ENCODE results near the gene ZNF138.
"Not testable (repeated sequence)": the region's sequence is repeated elsewhere in the genome, so short reads cannot be mapped to it uniquely, and the experiment has no call there.

The ZNF138 gene

DNA sequence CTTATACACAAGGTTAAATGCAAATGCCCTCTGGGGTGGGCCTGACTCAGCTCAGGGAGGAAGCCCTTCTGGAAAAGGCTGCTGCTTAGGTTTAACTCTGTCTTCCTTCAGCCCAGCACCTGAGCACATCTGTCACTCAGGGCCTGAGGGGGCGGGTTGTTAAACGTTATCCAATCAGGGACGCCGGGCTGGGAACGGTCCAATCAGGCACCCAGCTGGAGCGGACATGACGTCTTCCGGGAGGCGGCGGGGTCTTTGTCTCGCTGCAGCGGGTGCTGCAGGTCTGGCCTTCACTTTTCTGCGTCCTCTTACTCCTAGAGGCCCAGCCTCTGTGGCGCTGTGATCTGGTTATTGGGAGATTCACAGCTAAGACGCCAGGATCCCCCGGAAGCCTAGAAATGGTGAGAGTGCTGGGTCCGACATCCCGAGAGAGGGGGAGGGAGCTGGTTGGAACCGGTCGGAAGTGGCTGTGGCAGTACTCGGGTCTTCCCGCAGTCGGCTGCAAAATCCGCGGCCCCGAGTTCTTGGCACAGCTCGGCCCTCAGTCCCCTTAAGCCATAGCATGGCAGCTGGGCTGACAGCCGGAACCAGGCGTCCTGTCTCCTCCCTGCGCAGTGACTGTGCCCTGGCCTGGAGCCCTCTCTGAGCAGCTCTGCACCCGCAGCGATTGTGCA, at the start of gene ZNF138:
TSS of gene ZNF138 (plus strand) at position 258 of the 674 bp plus-strand sequence. CDS start at position 399, 141 bp downstream.
- DNase-seq = peak; percentile 73 to 98 (median 94)

DNA sequence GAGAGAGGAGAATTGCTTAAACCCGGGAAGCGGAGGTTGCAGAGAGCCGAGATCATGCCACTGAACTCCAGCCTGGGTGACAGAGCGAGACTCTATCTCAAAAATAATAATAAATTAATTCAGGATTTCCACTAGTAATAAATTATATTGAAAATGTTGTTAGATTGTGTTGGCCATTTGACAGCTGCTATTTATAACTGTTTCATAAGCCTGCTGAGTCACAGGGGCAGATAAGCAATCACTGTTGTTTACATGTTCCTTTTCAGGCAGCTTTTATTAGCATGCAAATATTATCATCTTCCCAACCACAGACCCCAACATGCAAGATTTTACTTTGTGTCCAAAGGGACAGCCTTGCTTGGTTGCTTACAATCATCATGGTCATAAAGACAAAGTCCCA, 49.5 kb upstream of the ZNF138 start:
- DNase-seq = no peak

DNA sequence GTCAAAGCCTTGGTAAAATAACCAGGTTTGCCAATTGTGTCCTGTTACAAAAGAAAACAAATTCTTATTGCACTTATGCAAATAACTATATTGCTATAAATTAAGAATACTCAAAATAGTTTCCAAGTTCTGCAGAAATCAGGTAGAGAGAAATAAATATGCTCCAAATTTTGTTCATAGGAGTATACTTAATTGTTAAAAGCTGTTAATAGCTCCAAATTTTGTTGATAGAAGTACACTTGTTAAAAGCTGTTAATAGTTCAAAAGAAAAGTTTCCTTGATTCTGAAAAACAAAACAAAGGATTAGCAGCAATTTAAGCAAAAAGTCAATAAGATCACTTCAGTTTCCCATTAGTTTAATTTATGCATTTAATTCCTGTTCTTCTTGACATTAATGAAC, 46.4 kb upstream of the ZNF138 start:
- DNase-seq = no peak

DNA sequence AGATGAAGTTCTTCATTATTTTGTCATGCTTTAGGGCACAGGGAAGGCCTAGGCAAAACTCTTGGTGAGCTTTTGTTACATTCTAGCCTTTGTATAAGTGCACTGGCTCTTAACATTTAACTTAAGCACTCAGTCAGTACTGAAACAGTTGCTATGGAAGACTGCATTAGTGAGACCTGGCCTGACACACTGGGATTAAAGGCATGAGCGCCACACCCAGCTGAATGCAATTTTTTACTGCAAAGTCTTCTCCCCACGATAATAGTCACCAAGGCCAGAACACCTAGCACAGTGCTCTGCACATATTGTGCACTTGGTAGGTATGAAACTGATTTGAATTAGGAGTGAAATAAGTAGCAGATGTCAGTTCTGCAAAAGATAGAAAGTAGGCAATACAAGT, 41.2 kb upstream of the ZNF138 start:
- DNase-seq = no peak

DNA sequence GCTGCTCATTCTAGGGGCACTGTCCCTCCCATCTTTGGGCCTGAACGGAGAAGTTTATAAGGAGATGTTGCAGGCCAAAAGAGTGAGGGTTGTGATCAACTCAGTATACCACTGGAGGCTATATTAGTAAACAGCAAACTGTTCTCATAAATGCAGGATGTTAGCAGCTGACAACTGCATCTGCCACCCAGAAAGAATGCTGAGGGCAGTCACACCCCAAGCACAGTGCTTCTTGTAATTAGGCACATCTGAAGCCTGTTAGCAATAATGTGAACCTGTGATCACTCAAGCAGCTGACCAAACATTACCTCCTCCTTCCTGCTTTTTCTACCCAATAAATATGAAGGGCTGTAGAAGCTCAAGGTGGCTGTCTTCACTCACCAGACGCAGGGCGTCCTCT, 38.4 kb upstream of the ZNF138 start:
- DNase-seq = no peak

DNA sequence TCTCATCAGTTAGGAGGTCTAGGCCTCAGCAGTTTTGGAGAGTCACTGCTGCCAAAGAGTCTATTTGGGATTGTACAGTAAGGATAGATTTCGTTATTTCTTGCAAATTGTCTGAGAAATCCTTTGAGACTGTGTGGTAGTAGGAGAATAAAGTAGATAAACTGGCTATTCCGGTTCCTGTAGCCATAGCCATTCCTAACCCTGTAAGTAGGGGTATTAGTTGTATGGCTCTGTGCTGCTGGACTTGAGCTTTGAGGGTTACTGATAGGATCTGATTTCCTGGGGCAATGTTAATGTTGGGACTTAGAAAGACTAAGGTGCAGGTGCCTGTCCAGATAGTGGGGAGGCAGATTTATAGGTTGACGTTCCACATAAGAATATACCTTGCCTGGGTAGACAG, 36.1 kb upstream of the ZNF138 start:
- DNase-seq = no peak

DNA sequence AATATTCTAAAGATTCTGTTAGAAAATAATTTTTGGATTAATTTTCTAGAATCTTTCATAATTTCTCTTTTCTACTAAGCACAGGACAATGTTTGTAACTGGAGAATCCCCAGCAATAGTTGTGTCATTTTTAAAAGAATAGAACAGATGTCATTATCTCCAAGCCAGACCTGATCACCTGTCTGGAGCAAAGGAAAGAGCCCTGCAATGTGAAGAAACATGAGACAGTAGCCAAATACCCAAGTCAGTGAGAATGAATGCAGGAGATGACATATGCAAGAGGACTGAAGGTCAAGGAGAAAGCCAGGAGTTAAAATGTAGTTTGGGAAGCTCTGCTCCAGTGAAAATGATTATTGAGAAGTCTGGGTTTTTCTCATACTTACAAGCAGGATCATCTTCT, 25.4 kb upstream of the ZNF138 start:
- no peak for DNase-seq

DNA sequence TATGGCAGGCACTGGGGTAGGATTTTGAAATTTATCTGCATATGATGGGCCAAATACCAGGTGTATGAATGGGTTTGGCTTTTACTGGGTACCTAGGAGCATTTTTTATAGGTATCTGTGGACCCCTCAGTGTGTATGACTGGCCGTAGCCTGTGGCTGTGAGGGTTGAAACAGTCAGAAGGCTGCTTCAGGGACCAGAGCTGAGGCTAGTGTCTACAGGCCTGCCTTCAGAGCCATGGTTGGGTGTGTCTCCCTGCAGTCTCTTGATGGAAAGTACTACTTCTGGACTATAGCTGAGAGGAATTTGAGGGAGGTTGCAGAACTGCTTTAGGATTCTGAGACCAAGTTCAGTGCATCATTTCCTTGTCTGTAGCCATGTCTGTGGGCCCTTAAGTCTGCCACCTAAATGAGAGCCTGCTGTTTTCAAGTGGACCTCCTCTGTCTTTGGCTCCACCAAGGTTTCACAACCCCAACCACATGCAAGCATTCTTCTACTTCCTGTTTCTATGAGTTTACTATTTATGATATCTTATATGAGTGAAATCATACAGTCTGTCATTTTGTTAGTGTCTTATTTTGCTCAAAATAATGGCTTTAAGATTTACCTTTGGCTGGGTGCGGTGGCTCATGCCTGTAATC, 19.9 kb upstream of the ZNF138 start:
- no peak for DNase-seq

DNA sequence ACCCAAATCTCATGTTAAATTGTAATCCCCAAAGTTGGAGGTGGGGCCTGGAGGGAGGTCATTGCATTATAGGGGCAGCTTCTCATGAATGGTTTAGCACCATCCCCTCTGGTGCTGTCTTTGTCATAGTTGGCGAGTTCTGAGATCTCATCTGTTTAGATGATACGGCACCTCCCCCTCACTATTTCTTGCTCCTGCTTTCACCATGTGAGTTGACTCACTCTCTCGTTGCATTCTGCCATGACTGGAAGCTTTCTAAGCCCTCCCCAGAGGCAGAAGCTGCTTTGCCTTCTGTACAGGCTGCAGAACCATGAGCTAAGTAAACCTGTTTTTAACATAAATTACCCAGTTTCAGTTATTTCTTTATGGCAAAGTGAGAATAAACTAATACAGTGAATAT, 18.9 kb upstream of the ZNF138 start:
- no peak for DNase-seq

DNA sequence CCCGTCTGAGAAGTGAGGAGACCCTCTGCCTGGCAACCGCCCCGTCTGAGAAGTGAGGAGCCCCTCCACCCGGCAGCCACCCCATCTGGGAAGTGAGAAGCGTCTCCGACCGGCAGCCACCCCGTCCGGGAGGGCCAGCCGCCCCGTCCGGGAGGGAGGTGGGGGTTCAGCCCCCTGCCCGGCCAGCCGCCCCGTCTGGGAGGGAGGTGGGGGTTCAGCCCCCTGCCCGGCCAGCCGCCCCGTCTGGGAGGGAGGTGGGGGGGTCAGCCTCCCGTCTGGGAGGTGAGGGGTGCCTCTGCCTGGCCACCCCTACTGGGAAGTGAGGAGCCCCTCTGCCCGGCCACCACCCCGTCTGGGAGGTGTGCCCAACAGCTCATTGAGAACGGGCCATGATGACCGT, 9.4 kb upstream of the ZNF138 start:
- not testable (repeated sequence) for DNase-seq

DNA sequence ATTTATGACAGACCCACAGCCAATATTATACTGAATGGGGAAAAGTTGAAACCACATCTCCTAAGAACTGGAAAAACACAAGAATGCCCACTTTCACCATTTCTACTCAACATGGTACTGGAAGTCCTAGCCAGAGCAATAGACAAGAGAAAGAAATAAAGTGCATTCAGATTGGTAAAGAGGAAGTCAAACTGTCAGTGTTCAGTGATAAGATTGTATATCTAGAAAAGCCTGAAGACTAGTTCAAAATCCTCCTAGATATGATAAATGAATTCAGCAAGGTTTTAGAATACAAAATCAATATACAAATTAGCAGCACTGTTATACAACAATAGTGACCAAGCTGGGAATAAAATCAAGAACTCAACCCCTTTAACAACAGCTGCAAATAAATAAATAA, 6.9 kb upstream of the ZNF138 start:
- no peak for DNase-seq

DNA sequence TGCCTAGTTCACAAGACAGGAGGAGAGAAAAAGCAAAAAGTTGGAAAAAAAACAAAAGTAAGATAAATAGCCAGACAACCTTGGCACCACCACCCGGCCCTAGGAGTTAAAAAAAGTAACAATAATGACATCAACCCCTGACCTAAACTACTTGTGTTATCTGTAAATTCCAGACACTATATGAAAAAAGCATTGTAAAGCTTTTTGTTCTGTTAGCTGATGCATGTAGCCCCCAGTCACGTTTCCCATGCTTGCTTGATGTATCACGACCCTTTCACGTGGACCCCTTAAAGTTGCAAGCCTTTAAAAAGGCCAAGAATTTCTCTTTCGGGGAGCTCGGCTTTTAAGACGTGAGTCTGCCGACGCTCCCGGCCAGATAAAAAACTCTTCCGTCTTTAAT, 5.0 kb upstream of the ZNF138 start:
- DNase-seq = not testable (repeated sequence)

DNA sequence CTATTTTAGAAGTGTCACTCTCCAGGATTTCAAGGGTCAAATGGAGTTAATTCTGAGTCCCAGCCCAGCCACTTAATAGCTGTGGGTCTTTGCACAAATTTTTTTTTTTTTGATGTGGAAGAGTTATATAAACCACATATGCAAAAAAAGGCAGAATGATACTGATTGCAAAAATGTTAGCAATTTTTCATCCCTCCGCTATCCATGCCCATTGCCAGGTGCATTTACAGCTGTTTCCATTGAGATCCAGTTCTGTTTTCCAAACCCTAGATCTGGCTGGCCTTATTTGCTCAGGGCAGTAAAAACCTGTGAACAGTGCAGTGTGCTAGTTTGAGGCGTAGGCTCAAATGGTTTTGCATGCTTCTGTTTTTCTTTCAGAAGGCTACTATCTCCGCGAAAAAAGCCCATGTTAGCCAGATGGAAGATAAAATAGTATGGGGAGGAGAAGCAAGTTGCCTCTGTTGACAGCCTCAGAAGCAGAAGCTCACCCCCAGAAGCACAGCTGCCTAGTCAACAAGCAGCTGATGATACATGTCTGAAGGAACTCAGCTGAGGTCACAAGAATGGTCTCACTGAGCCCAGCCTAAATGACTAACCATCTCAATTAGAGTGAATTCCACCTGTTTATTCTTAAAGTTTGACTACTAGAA, 997 bp upstream of the ZNF138 start:
- peak in 3 of 58 donors; percentile 2 to 9 (median 7) for DNase-seq

DNA sequence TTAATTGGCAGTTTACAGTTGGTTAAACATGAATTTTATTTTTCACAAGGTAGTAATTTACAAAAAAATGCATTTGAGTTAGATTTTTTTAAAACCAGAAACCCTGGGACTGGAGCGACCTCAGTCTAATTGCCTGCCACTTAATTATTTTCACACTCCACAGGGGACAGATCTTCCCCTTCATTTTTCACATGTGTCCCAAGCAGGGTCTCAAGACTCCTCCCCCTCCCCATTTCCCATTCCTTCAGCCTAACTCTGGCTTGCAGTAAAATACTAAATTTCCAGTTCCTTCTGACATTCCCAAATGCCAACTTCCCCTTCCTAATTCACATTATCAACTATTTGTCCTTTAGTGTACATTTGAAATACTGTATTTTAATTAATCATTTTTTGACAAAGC, 948 bp downstream of the ZNF138 start:
- DNase-seq = no peak

DNA sequence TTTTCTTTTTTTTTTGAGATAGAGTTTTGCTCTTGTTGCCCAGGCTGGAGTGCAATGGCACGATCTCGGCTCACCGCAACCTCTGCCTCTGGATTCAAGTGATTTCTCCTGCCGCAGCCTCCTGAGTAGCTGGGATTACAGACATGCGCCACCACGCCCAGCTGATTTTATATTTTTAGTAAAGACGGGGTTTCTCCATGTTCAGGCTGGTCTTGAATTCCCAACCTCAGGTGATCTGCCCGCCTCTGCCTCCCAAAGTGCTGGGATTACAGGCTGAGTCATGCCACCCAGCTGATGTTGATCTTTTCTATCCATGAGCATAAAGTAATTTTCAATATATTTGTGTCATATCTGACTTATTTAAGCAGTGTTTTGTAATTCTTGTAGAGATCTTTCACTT, 4.9 kb downstream of the ZNF138 start:
- DNase-seq = peak in 1 of 58 donors; percentile 19

DNA sequence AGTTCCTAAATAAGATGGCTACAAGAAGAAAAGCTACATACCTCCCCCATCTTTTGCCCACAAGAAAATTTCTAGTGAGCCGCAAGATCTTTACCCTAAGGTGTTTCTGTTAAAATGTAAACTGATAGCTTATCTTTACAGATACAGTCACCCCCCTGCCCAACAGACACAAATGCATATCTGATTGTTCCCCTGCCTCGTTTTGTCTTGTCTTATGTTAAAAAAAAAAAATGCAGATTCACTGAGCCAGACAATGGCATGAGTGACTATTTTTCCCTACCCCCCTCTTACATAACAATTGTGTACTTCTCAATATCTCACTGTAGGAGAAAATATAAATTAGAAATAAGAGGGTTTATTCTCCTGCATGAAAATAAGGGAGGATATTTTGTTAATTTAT, 8.5 kb downstream of the ZNF138 start:
- DNase-seq = no peak

DNA sequence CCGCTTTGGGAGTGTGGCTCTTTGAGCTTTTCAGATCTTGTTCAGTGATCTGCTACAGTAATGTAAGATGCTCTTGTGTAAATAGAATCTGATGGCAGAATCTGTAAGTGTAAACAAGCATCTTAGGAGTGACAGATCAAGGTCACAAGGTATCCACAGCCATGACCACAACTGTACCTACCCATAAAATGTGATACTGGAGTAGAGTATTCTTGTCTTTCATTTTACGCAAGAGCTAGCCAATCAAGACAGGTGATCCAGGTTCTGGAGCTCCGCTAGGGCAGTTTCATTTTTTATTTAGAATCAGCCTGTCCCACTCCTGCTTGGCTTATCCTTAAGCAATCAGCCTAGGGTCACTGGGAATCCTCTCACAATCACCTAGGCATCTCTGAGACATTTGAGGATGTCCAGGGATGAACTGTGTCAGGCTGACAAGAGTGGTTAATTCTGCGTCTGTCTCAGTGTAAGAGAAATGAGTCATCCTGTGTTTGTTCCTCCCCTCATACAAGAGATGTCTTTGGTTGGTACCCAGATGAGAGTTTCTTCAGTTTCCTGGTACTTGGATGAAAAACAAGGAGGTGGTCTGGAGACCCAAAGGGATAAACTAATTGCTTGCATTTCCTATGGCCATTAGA, 13.6 kb downstream of the ZNF138 start:
- no peak for DNase-seq

DNA sequence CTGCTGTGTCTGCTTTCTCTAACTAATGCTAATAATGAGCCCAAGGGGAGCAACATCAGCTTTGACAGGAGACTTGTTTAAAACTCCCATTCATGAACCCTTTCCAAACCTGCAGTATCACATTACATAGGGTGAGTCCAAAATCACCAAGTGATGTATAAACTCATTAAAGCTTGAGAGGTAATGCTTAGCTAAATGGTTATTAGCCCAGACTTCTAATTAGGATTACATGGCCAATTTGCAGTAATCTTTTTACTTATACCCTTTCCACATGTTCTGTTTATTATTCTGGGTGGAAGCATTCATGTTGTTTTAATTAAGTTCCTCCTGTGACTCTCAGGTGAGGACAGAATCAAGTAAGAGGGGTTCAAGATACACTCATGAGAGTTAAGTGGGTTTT, 17.5 kb downstream of the ZNF138 start:
- no peak for DNase-seq

DNA sequence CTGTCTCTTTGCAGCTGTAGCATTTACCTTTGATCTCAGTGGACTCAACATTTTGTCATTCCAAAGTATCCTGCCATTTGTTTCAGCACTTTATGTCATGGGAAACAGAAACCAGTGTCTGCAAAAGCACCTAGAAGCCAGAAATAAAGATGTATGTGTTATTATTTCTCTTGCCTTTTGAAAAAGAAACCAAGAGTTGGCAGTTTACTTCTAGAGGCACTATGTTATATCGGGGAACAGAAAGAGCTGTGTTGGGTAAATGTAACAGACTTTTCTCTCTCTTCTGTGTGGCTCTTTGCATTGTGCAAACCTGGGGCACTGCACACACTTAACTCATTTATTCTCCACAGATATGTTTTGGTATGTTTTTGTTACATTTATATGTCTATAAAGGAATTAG, 36.7 kb downstream of the ZNF138 start:
- no peak for DNase-seq

DNA sequence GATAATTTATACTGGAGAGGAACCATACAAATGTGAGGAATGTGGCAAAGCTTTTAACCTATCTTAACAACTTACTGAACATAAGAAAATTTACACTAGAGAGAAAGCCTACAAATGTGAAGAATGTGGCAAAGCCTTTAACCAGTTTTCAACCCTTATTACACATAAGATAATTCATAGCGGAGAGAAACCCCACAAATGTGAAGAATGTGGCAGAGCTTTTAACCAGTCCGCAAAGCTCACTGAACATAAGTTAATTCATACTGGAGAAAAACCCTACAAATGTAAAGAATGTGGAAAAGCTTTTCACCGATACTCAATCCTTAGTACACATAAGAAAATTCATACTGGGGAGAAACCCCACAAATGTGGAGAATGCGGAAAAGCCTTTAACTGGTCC, 37.9 kb downstream of the ZNF138 start:
- no peak for DNase-seq

DNA sequence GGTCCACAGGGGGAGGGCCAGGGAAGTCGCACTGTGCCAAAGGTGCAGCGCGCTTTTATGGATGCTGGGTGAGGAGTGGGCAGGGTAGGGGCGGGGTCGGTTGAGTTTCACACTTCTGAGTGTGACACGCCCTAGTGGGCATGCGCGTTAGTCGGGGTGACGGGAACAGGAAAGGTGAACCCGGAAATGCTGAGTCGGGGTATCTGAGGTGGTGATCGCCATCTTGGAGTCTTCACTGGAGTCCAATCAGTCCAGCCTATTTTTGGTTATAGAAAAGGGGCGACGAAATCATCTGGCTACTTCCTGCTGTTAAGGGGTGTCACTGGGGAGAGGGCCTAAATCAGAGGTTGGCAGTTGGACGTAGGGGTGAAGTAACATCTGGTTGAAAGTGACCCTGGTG, 40.8 kb downstream of the ZNF138 start:
- DNase-seq = no peak

DNA sequence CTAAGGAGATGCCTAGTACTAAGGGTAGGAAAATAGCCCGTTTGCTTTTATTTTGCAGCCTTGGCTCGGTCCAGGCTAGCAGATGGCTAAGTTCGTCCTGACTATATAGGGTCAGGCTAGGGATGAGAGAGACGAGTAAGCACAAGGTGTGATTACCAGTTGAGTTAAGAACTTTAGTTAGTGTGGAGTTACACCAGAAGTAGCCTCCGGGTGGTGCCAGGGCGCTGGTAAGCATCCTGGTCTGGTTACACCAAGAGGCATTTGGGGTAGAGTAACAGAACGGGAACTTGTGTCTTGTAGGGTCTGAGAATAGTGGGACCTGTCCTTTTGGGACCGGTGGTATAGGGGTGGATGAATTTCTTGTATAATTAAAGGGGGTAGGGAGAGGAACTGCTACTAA, 41.6 kb downstream of the ZNF138 start:
- not testable (repeated sequence) for DNase-seq
